Hematopoietic multipotent progenitor cell treated with erythropoietin and hydrocortisone succinate and interleukin-3 and kit ligand, for 8 days (in vitro differentiated cells): ENCODE measurements around the gene PLEKHG5.

Experiments
- DNase-seq: peaks from one replicate; pipeline ENCODE4 v3.0.0-alpha.2; 2015

Gene PLEKHG5

DNA sequence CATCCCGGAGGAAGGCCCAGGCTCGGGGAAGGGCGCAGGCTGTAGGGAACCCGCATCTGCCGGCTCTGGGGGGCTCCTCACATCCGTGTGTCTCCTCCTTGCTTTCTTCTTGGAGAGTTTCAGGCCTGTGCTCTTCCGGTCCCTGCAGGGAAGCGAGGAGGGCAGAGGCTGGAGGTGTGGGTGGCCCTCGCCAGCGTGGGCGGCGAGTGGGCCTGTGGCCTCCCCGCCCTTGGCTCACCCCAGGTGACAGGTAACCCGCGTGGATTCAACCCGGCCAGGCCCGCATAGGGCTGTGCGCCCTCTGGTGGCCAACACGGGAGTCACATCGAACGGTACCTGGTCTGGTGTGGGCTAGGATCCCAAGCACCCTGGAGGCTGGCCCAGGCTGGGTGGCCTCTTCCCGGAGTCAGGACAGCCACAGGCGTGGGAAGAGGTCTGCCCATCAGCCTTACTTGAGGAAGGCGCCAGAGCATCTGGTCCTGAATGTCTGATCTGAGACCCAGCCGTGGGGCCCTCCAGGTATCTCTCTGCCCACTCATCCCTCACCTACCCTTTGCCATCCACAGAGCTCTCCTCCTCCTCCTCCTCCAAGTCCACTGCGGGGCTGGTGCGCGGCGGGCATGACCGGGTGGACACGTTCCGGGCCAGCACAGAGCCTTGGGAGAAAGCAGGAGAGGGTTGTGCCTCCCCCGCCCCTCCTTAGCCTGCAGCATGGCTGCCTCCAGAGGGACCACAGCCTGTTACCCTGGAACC is 15.9 kb downstream of the PLEKHG5 start:
- DNase-seq = peak; percentile 39

DNA sequence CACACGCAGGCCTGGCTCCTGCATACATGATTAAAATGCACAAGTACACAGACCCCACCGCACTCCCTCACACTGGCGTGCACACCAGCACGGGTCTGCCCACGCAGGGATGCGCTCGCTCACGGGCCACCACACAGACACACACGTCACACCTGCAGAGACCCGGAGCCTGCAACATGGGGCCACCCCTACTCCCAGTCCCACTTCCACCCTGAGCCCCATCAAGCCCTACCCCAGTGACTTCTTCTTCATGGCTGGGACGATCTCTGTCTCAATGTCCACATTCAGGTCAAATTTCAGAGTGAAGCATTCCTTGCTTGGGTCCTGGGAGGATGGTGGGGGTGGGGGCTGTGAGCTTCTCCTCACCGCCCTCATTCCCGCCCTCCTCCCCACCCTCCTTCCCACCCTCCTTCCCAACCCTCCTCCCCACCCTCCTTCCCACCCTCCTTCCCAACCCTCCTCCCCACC is 16.6 kb downstream of the PLEKHG5 start:
- DNase-seq = no peak

DNA sequence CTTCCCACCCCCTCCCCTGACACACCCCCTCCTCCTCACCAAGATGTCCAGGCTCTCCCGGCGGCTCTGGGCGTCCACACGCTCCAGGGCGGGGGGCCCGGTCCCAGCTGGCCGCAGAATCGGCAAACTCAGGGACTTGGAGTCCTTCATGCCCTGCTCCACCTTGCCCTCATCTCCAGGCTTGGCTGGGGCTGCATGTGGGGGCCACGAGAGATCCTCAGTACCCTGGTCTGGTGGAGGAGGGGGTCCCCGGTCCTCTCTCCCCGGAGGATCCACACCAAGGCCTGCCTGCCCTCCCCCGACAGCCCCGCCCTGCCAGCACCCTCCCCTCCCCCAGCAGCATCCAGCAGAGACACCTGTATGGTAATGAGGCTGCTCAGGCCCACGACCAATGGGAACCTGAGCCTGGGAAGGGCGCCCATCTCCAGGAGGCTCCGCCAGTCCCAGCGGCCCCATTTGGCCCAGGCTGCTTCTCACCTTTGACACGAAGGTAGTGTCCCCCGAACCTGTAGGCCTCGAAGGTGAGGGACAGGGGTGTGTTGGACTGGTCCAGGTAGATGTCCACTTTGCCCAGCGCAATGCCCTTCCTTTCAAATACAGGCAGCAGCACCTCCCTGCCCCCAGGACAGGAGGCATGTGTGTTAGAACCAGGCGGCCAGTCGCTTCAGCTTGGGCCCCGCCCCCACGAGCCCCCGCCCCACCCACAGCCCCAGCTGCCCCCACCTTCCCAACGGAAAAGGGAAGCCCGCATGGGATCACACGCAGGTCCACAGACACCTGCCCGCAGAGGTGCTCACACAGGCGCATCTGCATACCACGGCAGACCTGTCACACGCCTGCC is 17.3 kb downstream of the PLEKHG5 start:
- no peak for DNase-seq

DNA sequence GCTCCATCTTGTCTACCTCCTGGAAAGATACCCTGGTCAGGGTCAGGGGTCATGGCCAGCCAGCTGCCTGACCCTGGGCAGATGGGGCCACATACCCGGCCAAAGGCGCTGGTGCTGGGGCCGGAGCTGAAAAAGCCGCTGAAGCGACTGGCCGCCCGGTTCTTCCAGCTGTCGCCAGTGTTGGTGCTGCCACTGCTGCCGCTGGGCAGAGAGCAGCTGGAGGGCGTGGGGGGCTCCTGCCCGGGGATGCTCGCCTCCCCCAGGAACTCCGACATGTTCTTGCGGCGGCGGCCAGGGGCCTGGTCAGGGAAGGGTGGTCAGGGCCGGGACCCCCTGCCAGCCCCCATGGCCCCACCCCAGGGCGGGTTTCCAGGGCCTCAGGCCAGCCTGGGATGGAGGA is 18.3 kb downstream of the PLEKHG5 start:
- no peak for DNase-seq

DNA sequence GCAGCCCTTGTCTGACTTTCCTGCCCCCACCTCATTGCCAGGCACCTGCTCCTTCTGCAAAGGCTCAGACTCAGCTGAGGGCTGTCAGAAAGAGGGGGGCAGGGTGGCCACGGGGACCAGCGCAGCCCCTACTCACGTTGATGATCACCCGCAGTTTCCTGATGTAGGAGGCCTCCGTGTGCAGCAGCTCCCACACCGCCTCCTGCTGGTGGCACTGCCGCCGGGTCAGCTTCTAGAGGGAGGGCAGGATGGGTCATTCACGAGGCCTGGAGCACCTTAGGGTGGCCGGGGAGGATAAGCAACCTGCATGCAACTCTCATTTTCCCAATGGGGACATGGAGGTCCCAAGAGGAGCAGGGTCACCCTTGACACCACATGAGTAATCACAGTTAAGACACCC is 19.1 kb downstream of the PLEKHG5 start:
- no peak for DNase-seq

DNA sequence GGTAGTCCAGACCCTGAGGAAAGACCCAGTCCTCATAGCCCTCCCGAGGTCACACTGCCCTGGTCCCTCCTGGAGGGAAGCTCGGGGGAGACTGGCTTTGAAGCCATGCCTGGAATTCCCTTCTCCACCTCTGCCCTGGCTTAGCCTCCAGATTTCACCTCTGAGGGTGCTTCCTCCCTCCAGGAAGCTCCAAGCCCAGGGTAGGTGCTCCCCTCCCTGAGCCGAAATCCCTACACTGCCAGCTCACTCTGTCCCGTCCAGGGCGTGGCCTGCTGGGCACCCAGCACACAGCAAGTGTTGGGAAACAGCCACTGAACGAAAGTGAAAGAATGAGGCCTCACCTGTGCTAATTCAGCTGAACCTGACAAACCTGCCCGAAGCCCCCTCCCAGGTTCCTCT is 19.5 kb downstream of the PLEKHG5 start:
- no peak for DNase-seq

DNA sequence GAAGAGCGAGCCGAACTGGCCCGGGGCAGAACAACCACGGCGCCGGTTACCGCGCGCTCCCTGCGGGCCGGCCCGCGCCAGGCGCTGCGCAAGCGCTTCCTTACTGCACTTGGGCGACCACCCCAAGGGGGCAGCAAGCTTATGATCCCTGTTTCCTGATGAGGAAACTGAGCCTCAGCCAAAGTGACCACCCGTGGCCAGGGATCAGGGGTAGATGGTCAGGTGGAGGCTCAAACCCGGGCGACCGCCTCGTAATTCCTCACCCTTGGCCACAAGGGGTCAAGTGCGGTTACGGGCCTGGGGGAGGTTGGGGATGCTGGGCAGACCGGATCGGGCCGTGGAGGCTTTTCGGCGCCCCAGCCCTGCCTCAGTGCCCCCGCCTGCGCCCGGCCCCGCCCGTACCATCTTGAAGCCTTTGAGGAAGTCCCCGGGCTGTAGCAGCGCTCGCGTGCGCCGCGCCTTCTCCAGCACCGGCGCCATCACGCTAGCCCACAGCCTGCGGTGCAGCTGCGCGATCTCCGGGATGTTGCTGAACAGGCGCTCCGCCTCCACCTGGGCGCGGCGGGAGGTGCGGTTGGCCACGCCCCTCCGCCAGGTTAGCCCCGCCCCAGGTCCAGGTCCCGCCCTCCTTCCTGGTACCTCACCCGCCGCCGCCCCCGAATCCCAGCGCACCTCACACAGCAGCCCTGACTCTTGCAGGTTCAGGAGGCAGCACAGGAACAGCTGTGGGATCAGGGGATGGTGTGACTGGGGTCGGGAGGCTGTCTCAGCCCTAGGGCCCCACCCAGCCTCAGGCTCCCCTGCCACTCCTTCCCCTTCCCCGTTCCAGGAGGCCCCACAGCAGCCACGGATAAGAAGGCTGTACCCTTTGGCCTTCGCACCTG is 20.1 kb downstream of the PLEKHG5 start:
- DNase-seq = no peak

DNA sequence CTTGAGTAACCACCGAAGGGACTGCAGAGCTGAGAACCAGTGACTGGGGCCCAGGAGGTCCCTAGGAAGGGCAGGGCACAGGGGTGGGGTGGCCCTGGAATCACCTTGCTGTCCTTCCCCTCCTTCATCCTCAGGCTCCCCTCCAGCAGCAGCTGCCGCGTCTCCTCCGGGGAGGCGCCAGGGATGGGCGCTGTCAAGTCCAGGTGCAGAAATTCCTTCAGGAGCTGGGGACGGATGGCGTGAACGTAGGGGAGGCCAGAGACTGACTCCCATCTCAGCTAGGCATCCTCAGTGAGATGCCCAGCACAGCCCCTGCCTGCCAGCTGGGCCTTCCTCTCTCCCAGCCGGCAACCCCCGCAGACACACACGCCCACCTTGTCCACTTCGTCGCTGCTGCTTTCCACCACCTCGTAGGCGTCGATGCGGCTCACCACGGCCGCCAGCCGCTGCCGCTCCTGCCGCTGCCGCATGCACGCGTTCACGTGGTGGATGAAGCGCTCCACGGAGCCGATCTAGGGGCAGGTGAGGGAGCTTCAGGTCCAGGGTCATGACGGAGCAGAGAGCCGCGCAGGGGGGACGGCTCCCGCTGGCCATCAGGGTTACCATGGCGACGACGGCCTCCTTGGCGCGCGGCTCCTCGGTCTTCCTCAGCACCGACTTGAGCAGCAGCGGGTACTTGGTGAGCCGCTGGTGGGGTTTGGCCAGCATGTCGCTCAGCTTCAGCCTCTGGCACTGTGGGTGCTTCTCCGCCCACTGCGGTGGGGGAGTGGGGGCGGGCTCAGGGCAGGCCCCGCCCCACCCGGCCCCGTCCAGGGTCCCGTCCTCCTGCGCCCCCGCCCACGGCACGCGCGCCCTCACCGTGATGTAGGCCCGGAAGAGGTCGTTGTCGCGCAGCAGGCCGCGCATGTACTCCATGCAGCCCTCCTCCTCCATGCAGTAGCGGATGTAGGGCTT is 21.1 kb downstream of the PLEKHG5 start:
- DNase-seq = no peak

DNA sequence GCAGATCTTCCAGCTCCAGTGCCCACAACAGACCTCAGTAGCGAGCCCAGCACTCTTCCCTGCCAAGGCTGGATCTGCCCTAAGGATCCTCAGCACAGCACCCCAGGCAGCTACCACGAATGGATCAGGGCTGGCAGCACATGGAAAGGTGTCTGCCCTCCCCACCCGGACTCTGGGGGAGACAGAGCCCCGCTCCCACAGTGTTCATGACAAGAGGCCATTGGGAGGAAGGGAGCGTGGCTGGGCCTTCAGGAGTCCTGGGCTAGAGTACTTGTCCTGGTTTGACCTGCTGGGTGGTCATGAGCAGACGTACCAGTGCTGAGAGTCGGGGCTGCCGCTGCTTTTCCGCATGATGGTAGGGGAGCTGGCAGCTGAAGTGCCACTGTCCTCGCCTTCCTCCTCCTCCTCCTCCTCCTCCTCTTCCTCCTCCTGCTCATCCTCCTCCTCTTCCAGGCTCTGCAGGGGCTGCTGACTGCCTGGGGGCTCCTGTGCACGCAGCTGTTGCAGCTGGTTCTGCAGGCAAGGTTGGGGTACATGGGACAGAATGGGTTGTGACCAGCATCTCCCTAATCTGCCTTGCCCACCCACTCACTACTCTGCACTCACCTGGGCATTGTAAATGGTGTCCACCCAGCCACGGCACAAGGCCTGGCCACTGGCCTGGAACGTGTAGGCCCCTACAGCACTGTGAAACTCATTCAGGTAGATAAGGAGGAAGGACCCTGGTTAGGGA is 22.6 kb downstream of the PLEKHG5 start:
- no peak for DNase-seq

DNA sequence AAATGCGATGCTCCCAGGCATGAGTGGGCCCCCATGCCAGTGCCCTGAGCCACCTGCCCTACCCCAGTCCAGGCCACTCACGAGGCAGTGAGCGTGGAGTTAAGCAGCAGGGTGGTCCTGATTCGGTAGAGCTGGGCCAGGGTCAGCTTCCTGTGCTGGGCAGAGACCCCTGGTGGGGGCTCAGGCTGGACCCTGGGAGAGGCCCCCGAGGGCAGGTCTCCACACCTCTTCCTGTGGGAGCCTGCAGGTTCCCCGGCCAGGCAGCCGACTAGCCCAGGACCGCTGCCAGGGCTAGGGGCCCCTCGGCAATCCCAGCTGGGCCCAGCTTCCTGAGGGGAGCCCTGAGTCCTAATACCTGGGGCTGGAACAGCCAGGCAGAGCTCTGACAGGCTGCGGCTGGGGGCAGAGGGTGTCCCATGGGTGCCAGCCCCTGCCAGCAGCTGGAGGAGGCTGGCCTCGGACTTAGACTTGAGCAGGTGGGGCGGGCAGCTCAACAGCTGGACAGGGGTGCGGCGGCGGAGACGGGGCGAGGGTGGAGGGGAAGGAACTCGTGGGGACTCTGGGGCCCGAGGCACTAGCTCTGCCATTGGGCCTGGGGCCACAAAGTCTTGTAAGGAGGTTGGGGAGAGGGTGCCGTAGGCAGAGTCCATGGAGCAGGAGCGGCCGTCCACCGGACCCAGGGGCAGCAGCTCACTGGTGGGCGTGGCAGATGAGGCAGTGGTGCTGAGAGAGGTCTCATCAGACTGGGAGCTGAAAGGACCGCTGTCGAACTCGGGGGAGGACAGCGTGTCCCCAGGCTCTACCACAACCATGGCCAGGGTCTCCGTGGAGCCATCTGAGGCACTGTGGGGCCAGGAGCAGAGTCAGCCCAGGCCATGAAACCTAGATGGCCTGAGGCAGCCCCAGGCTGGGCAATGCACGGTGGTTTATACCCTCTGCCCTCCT is 23.5 kb downstream of the PLEKHG5 start:
- DNase-seq = no peak

DNA sequence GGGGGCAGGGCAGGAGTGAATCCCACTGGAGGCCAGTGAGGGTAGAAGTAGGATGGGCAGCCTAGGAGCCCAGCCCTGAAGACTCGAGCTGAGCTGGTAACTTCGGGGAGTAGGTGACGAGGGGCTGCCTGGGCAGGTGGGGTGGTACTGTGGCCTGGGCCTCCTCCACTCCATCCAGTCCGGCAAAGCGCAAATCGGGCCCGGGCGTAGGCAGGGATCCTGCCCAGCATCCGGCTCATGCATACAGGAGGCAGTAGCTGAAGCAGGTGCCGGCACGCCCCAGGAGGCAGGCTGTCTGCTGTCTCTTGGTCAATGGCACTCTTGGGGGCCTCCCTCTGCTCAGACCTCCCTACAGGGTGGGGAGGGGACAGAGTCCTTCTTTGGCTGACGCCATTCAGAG is 24.2 kb downstream of the PLEKHG5 start:
- DNase-seq = no peak

DNA sequence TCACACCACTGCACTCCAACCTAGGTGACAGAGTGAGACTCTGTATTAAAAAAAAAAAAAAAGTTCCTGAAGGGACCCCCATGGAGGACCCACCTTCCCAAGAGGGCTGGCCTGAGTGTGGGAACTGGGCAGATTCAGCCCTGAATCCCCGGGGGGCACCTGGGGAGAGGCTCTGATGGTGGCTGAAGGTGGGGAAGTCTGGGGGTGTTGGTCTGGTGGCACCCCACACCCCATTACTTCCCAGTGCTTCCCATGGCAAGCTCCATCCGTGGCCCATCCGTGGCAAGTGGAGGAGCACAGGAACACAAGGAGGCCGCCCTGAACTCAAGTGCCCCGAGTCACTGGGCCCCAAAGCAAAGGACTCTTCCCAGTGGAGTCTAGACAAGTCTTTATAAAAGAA is 24.7 kb downstream of the PLEKHG5 start:
- no peak for DNase-seq

DNA sequence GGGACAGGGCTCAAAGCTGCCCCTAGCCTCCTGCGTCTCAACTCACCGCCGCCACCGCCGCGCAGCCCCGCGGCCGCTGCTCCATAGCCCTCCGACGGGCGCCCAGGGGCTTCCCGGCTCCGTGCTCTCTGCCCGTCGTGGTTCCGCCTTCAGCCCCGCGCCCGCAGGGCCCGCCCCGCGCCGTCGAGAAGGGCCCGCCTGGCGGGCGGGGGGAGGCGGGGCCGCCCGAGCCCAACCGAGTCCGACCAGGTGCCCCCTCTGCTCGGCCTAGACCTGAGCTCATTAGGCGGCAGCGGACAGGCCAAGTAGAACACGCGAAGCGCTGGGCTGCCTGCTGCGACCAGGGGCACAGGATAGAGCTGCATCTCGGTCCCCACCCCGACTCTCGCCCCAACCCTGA is 25.4 kb downstream of the PLEKHG5 start, which contains the start of gene TNFRSF25:
Gene TNFRSF25, minus strand, starts transcription at position 151 of the 400 bp plus-strand sequence. Its CDS starts 66 bp downstream, at position 85.
- no peak for DNase-seq

DNA sequence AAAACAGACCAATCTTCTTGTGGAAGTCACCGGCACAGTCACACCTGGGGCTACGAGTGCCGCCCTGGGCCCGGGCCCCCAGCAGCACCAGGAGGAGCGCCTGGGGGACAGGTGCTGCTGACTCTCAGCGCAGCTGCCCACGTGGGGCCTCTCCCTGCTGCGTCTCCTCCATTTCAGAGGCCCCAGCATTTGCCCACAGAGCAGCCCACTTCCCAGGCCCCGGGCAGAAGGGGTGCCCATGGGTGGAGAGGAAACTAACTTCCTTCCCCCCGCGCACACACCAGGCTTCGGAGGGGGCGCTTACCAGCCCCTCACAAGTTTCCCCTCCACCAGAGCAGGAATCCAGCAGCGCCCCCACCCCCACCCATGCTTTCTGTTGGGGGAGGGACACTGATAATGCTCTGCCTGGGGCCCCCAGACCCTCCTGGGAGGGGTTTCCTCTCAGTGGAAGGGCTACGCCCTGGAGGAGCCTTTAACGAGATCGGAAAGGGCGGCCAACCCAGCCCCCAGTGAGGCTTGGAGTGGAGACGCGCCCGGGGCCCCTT is 25.9 kb downstream of the PLEKHG5 start:
- DNase-seq = no peak

DNA sequence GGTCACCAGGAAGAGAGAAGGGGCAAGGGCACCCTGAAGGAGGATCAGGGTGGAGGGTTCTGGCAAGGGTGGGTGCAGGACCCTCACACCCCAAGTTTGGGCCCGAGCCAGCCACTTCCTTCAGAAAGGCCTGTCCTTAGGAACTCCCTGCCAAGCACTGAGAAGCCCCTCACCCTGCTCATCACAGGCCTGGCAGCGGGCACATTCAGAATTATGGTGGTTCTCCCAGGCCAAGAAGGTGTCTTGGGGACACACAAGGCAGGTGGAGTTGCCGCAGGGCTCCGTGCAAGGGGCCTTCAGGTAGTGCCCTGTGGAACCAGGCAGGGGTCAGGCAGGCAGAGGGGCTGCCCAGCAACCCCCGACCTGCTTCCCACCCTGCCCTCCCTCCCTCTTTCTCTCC is 26.6 kb downstream of the PLEKHG5 start:
- no peak for DNase-seq

DNA sequence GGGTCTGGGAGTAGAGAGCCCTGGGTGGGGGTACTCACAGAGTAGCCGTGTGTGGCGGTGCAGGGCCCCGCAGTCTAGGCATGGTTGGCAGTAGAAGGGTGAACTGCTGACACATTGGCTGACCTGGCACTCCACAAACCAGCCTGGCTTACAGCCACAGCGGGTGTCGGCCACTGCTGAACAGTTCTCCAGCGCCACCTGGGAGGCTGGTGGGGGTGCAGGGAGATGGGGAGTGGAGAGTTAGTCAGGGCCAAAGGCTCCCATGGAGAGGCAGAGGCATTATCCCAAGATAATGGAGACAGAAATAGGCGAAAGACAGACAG is 27.0 kb downstream of the PLEKHG5 start:
- peak; percentile 51 for DNase-seq

DNA sequence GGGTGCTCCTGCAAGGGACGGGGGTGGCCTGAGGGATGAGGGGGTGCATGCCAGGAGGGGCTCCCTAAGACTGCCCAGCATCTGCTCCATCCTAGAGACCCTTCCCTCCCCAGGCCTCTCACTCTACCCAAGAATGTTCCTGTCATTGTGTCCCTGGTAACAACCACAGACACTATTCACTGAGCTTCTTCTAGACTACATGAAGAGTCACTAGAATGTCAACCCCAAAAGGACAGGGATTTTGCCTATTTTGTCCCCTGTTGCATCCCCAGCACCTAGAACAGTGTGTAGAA is 28.4 kb downstream of the PLEKHG5 start:
- no peak for DNase-seq

DNA sequence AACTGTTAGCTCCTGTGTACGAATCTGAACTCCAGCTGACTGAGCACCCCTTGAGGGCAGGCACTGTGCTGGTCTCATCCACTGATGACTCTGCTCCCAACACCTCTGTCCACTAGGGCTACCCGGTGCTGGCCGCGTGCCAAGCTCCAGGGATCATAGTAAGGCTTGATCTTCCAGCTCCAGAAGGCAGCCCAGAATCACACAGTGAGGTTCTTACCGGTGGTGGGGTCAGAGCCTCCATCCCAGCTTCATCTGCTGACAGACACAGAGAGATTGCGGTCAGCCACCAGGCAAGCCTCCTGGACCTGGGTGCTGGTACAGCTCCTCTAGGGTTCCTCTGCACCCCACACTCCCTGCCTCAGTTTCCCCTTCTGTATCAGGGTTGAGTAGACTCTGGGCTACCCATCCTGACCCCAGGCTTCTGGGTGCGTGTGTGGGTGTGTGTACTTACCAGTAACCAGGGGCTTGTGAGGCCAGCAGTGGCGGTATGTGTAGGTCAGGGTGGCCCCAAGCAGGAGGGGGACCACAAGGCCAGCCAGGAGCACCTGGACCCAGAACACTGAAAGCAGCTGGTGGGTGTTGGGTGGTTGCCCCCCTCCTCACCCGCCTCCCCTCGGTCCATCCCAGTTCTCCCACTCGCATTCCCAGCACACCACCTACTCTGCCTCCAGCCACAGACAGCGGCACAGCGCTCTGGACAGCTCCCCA is 28.9 kb downstream of the PLEKHG5 start:
- no peak for DNase-seq
